ENCODE data around the gene GSG1L.

GRCh38 chr16:27813591-27813990, 249.9 kb downstream of the GSG1L start:
- TF ChIP-seq POLR2A (IDR thresholded peaks at IDR 0.05; ENCODE audit: extremely low read depth, insufficient read length) (no peak), MAX (IDR thresholded peaks at IDR 0.05; ENCODE audit: low read depth, low read length) (no peak), CTCF (IDR thresholded peaks at IDR 0.05; ENCODE audit: low read depth, low read length) (no peak), MYC (IDR thresholded peaks at IDR 0.05; ENCODE audit: low read depth, low read length) (no peak)

Data from NB4 (cell line).